NCI-H69 (cell line): ENCODE measurements around the gene CLRN2.

Experiments
- DNase-seq: peaks from one replicate; lab custom pipeline; 2025; lab: John Stamatoyannopoulos, UW

The CLRN2 gene

GRCh38 chr4:17514865-17515264, at the start of gene CLRN2:
Gene CLRN2, plus strand, starts transcription at chr4:17515165. Its CDS starts 102 bp downstream, at chr4:17515267.
- no peak for DNase-seq

DNA sequence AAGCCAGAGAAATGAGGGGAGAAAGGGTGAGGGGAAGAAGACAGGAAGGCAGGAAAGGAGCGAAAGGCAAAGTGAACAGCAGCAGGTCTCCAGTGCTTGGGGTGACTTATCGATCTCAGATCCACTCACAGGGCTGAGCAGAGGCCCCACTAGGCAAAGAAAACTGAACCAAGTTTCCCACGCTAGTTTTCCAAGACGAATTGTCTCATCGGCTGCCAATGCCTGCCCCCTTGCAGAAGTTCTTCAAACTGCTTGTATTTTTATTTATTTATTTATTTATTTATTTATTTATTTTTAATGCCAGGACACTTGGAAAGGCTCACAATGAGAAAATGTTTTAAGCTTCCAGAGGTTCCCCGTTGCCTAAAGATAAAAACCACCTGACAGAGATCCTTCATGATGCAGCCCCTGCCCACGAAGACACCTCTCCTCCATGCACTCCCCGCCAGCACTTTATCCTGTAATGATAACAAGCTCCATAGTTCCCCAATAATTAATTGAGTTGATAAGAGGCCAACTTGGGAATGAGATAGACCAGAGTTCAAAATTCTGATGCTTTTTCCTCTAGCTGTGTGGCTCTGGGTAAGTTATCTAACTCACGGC, 46.2 kb upstream of the CLRN2 start:
- no peak for DNase-seq

DNA sequence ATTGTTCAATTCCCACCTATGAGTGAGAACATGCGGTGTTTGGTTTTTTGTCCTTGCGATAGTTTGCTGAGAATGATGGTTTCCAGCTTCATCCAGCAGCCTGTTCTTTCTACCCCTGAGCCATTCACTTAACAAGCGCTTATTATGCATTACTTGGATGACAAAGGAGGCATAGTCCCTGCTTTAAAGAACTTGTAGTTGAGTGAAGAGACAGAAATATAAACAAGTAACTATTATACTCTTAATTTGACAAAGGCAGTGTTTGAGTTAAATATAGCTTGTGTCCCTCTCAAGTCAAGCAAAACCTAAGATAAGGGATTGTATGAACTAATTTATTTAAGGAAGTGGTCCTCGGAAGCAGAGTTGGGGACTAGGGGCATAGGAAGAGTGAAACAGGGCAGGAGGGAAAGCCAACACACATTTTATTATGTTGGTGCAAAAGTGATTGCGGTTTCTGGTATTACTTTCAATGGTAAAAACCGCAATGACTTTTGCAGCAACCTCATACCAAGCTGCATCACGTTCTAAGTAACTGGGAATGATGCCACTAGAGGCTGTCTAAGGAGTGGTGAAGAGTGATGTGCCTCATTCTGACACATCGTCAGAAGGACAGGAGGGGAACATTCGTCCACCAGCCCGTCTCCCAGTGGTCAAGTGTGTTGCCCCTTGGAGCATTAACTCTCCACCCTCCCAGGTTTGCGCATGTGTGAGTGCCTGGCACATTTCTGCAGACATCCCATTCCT, 44.9 kb upstream of the CLRN2 start:
- DNase-seq, result no peak

- DNase-seq, result no peak
Measured at GRCh38 chr4:17475481-17475880, 39.5 kb upstream of the CLRN2 start.

DNA sequence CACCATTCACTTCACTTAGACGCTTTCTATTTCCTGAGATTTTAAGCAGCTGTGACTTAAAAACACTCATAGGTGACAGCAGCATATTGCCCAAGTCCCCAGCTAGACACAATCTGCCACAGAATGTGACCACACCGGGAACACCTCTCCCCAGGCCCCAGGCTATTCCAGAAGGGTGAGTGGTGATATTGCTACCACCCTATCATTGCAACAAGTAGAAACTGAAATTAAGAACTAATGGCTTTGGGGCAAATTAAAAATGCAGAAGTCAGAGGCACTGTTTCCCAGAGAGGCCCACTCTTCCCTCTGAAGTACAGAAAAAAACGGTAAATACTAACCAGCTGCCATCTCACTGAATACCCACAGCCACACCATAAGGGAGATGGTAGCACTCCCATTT, 38.1 kb upstream of the CLRN2 start:
- no peak for DNase-seq

GRCh38 chr4:17477774-17478472, 37.0 kb upstream of the CLRN2 start:
- DNase-seq, result no peak

DNA sequence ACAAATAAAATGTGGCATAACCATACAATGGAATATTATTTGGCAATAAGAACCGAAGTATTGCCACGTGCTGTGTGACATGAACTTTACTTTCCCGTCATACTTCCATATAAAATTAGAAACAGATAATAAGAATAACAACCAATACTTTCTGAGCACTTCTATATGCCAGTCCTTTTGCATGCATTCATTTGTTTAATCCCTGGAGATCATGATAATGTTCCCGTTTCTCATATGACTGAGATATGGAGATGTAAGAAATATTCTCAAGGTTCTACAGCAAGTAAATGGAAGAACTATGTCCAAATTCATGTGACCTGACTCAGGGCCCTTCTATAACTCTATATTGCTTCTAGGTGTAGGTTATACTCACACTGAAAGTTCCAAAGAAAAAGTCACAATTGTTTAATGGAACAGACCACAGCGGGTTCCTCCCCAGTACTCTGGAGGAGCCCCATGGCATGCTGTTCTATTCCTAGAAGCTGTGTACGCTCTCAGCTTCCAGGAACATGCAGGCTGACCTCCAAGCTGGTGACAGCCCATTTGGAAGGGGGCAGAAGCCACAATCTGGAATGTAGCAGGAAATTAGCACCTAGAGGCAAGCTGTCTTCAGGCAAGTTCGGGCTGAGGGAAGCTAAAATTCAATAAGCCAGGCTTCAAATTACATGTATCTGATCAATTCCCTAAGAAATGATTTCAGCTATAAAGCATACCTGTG, 34.6 kb upstream of the CLRN2 start:
- DNase-seq, result no peak

- no peak for DNase-seq
Measured at GRCh38 chr4:17480955-17481354, 34.0 kb upstream of the CLRN2 start.

DNA sequence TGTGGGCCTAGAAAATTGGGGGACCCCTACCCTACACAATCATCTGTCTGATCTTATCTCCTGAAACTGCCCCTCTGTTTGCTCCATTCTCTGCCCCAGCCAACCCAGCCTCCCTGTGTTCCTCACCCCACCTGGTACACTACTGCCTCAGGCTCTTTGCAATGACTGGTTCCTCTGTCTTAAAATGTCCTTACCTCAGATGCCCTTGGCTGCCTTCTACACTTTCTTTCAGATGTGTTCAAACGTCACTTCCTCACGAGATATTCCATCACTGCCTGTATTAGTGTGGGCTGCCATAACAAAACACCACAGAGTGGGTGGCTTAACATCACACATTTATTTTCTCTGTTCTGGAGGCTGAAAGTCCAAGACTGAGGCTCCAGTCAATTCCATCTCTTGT, 32.2 kb upstream of the CLRN2 start:
- DNase-seq, result no peak

GRCh38 chr4:17489123-17489522, 25.8 kb upstream of the CLRN2 start:
- DNase-seq, result no peak

GRCh38 chr4:17489721-17490120, 25.2 kb upstream of the CLRN2 start:
- no peak for DNase-seq

DNA sequence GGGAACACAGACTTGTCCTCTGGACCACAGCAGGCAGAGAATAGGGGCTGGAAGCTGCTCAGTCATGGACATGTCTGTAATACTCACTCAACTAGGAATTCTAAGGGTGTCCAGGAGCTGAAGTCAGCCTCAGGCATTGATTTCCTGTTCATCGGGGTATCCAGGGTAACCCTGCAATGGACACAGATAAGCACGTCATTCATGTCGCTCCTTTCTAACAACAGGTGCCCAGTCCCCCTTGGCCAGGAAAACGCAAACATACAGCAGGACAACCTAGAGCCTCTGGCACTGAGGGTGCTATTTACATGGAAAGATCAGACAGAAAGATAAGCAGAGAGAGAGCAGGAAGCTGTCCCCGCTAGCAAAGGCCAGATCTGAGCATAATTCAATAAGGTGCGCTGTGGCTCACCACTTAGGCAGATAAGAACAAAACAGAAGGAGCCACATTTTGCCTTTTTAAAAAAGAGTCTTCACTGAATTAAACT, 24.3 kb upstream of the CLRN2 start:
- peak; percentile 10 for DNase-seq

- DNase-seq, result no peak
Measured at GRCh38 chr4:17491196-17491595, 23.8 kb upstream of the CLRN2 start.

- peak; percentile 20 for DNase-seq
Measured at GRCh38 chr4:17492058-17492741, 22.8 kb upstream of the CLRN2 start.

GRCh38 chr4:17492876-17493275, 22.1 kb upstream of the CLRN2 start:
- DNase-seq, result no peak

- no peak for DNase-seq
Measured at GRCh38 chr4:17493619-17494018, 21.3 kb upstream of the CLRN2 start.

DNA sequence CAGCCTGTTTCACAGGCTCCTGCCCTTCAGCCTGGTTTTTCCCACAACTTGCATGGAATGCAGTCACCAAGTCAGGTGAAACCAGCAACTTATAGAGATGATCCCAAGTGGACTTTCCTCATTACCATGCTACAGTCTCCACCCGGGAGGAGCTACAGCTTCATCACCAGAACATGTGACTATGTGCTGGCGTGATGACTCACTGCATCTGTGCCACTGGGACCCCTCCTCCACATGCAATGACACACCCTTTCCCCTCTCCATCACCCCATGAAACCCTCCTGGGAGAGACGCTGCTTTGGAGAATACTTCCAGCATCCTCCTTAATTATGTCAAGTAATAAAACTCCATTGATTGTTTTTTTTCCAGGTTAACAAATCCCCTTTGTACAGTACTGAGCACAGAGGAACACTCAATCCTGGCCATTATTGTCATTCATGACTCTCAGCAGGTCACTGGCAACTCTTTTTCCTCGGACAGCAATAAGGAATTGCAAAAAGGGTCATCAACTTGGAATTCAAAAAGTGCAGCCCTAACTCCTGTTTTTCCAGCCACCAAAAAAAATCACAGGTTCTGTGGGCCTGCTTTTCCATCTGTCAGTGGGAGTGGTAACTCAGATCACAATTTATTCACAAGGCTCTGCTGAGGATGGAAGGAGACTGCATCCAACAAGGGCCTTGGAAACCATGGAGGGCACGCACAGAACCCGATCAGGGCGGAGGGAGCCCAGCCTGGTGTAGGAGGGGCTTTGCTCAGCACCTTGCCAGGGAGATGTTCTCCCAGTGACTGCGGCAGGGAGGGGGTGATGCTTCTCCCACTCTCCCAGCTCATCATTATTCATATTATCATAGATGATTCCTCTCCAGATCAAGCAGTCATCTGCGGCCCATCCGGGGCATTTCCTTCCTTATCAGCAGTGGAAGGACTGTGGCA, 20.4 kb upstream of the CLRN2 start:
- peak; percentile 30 for DNase-seq

DNA sequence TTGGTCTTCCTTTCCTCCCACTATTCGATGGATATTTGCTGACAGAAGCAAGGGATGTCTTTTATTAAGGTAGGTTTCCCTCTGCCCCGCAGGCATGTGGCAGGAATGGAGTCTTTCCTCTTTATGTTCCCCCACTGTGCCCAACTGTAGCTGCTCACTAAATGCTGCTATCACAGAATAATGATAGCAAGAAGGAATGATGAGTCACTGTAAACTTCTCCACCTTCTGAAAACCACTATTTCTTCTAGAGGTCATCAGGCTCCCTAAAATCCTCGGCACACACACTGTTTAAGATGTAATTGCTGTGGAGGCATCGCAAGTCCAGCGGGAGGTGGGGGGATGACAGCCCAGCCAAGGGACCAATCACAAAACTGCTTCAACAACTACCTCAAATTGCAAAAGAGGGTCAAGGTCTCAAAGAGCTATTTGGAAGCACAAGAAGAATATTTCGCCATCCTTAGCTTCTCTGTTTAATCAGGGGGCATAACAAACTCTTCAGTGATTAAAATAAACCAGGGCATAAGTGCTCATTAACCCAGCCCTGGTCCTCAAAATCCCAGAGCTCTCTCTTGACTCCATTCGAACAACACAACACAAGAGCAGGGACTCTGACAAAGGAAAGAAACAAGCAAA, 17.0 kb upstream of the CLRN2 start:
- no peak for DNase-seq

- no peak for DNase-seq
Measured at GRCh38 chr4:17500574-17500973, 14.4 kb upstream of the CLRN2 start.

DNA sequence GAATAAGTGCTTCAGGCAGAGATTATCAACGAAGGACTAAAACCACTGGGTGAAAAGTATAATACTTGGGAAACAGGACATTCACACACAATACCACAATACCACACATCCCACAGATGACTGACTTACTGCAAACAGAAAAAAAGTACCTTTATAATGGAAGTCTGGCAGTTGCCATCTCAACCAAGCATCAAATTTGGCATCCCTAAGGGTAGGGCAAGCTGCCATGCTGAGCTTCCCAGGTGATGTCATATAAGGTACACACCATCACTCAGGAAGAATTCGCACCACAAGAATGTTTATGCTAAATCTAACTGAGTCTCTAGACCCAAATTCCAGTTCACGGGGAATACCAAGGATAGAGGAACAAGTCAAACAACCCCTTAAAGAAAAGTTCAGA, 12.2 kb upstream of the CLRN2 start:
- no peak for DNase-seq
